ENCODE measurements around the gene MEIS2.

Gene MEIS2

DNA sequence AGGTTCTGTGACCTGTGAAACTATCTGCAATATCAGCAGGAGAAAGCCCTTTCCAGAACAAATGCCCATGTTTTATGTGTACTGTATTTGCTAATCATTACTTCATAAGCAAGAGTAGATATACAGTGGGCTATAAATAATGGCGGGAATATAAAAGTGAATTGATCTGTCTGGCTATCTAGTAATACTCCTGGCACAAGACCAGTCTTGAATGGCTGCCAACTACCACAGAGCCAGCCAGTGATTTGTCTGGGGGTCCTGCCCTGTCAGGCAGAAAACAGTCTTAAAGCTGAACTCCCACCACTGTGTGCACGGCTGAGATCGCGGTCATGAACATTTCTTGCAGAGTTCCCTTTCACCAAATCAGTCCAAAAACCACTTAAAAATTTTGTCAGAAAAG lies 176.3 kb downstream of the MEIS2 start:
- DNase-seq = peak; percentile 91

DNA sequence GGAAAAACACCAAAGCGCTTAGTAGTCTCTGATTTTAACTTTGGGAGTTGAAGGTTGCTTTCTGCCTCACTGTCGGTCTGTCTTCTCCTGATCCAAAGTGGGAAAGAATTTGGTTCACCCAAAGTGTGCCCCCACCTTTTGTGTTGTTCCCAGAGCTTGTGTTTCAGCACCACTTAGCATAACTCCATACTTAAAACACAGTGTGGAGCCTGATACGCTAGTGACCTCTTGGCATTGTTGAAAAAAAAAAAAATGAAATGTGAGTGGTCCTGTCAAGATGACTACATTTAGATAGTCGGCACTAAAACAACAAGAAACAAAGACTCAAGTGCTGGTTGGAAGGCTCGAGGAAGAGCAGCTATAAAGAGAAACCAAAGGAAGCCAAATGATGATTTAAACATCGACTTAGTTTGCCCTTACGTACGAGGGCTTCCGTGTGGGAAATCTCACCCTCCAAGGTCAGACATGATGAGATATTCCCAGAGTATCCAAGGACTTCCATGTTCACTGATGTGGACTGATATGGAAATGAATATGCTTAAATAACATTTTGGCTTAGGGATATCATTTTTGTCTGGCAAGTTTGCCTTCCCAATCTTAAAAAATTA lies 178.8 kb downstream of the MEIS2 start:
- DNase-seq = no peak

DNA sequence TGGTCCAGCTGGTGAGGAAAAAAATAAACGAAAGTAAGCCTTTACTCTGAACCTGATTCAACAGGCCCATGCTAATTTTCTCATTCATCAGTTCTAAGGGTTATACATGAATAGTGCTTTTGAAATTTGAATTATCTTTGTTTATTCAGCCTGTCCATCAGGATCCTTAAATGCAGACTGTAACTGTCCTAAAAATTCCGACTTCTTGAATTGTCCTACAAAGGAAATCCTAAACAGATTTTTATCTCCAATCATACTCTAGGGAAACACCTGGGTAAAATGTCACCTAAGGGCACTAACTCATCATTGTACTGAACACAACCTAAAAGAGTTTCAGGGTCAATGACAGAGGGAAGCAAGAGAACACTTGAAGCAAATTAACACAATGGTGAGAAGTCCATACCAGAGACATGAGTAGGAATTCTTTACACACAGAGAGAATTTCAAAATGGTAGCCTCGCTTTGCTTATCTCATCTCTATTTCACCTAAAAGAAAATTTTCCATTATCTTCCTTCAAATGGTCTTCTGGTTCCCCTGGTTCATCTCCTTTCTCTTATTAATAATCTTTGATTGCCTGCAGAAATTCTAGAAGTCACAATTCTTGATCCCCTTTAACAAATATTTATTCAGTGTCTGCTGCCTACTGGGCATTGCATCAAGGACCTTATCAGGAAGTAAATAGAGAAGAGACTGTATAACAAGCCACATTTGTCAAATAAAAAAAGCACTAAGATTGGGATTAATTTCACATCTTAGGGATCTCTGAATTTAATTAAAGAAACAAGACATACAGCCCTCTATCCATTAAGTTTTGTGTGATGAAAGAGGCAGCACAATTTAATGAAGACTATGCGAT lies 182.7 kb downstream of the MEIS2 start:
- DNase-seq = peak; percentile 49

GRCh38 chr15:36914960-36915808 lies 185.2 kb downstream of the MEIS2 start:
- DNase-seq = peak; percentile 98

GRCh38 chr15:36914466-36914865 lies 185.9 kb downstream of the MEIS2 start:
- peak; percentile 36 for DNase-seq

DNA sequence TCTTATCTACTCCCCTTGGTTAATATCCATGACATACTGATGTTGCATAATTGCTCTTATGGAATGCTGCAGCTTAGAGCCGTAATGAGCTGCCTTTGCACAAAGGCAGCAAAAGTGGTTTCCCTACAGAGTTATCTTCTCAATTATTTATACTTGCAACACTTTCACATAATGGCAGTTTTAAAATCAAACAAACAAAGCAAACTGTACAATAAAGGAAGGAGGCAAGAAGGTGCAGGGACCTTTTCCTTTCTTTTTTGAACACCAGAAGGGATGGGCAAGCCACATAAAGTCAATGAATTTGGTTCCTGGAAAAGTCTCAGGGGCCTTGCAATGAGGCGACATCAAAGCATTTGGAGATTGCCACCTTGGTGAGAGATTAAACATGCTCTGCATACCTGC lies 188.0 kb downstream of the MEIS2 start:
- peak; percentile 58 for DNase-seq

DNA sequence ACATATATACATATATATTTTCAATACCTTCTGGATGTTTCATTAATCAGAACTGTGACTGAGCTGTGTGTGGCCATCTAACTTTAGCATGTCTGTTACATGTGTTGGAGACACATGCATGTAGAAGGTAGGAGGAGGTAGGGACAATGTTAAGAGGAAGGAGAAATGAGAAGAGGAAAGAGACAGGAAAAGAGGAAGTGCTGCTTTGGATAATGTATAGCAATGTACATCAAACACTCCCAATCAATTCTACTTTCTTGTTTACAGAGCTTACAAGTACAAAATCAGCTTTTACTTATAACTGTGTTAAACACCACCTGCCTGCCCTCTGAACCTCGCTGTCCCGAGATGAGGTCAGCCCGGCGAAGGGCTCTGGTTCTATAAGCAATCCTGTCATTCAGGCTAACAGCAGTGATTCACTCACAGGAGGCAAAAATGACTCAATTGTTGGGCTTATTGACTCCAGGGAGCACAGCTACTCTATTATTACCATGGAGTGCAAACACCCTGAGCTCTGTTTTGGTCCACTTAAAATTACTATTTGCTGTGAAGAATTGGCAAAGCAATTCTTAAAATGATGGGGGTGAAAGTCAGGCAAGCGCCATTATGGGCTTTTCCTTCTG lies 188.9 kb downstream of the MEIS2 start:
- DNase-seq = peak; percentile 99

- DNase-seq = no peak
Measured at GRCh38 chr15:36908991-36909390, 191.4 kb downstream of the MEIS2 start.

DNA sequence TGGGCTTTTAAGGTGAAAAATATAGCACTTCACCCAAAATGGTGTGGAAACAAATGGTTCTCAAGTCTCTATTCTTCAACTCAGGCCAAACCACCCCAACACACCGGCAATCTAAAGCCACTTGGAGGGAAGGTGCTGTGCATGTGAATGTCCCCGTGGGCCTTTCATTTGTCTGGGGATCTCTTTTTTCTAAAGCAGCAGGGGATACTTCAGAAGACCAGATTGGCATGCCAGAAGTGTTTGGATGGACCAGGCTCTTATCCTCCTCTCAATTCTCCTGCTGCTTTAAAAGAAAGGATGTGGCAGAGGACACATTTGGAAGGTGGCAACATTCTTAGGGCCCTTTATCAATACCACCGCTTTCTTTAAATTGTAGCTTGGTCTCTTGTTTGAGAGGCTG lies 193.1 kb downstream of the MEIS2 start:
- DNase-seq = peak; percentile 62

GRCh38 chr15:36905908-36906307 lies 194.4 kb downstream of the MEIS2 start:
- peak; percentile 57 for DNase-seq

DNA sequence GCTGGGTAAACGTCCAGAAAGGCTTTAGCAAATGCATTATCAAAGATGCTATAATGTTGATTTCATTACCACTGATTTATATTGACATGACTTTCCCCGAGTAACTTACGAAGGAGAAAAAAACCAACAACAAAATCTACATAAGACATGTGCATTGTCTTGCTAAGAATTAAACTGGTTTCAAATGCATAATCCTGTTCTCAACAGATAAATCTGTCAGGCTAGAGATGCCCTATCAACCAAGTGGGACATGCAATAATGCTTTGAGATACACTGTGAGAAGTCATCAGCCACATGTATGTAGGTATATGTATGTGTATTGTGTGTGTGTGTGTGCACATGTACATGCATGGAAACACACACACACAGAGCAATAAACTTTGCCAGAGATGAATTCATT lies 195.6 kb downstream of the MEIS2 start:
- DNase-seq = peak; percentile 61

GRCh38 chr15:36903922-36904556 lies 196.3 kb downstream of the MEIS2 start:
- peak; percentile 96 for DNase-seq

DNA sequence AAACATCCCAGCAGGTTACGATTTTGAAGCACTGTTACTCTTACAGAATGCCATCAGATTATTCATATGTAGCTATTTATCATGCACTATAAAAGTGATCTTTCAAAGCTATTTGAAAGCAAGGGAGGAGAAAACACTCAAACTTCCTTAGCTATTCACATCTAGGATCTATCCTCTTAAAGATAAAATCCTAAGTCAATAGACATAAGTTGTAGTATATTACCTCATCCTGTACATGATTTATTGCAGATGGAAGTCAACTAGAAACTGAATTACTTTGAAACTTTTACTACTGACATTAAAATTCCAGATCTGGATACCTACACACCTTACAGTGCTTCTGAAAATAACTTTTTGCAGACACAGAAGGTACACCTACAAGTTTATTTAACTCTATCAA lies 197.2 kb downstream of the MEIS2 start:
- DNase-seq = peak; percentile 46

DNA sequence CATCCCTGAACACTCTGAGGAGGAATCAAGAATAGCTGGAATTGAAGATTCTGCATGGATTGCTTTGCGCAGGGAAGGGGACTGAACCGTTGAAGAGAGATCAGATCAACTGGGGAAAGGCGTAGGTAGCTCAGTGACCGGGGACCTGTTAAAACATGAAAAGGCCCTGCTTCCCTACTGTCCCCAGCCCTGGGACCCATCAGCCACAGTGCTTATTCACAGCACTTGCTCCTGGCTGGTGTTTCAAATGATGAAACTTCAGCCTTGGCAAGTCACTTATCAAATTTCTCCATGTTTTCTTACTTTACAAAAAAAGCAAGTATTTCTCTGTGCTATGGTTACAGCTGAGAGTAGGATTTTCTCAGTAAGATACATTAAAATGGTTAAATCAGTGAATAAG lies 199.3 kb downstream of the MEIS2 start:
- no peak for DNase-seq

- DNase-seq = no peak
Measured at GRCh38 chr15:36899696-36900095, 200.7 kb downstream of the MEIS2 start.

GRCh38 chr15:36898536-36899126 lies 201.7 kb downstream of the MEIS2 start:
- peak; percentile 74 for DNase-seq

- DNase-seq = peak; percentile 58
Measured at GRCh38 chr15:36897834-36898233, 202.5 kb downstream of the MEIS2 start.

DNA sequence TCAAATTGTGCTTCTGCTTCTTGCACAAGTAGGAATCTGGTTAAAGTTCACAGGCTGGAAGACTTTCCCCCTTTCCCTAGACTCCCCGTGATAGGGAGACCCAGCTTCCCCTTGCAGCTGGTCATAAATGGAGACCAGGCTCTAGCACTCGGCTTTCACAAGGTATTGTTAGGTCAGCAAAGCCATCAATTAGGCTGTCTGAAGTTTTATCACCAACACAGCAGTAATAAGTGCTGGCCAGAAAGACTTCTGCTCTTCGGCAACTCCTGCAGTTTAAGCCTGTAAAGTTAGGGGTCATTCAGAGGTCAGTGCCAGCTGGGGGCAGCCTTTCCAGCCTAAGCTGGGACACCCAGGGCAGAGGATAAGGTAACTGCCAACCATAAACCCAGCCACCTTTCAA lies 203.4 kb downstream of the MEIS2 start:
- peak; percentile 96 for DNase-seq

- peak; percentile 54 for DNase-seq
Measured at GRCh38 chr15:36894075-36894474, 206.3 kb downstream of the MEIS2 start.

DNA sequence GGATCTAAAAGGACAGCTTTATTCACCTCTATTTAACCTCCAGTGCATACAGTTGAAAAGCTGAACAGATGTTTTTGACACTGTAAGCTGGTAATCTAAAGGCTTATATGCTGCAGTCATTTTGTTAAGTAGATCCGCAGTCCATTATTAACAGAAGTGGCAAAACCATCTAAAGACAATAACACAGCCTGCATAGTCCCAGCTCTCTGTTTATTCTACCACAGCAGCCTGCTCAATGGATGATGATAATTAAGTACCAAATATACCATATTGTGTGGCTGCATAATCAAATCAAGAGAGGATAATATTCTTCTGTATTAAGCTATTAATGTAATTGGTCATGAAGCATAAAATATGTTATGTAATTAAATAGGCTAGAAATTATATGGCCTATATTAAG lies 207.1 kb downstream of the MEIS2 start:
- peak; percentile 91 for DNase-seq

- DNase-seq = peak; percentile 93
Measured at GRCh38 chr15:36888011-36888992, 212.0 kb downstream of the MEIS2 start.
